PC-3 (cell line): Measurements from ENCODE around the gene HIC1. TPM values are rescaled to one million over a fixed set of nuclear protein-coding genes. Genes with fewer than 3 reads are reported as not detected.

Experiments
- ATAC-seq: fragments of 200-7000 bp; cut with Tn5 transposase; 2 replicates; pipeline ENCODE4 v1.9.1; 2020; ENCODE audit warnings: mild to moderate bottlenecking, moderate library complexity
- BruUV-seq: library from RNA; stranded (reverse); fragments of 400-500 nt; replicated peaks from 2 replicates; lab custom pipeline; 2021; lab: Mats Ljungman, UMichigan
- CTCF ChIA-PET: fragments of 300-600 bp; sonication (Branson Sonifier 250); formaldehyde crosslinking; loops from one replicate; lab custom pipeline; 2022; ENCODE audit warnings: antibody characterized with exemption; lab: Charles Lee
- POLR2A ChIA-PET: fragments of 300-600 bp; sonication (Branson Sonifier 250); formaldehyde crosslinking; loops from one replicate; lab custom pipeline; 2022; ENCODE audit warnings: antibody characterized with exemption; ENCODE audit not compliant: unreplicated experiment; lab: Charles Lee
- DNase-seq: peaks from one replicate; pipeline ENCODE4 v3.0.0-alpha.2; 2015
- H2AFZ ChIP-seq: fragments of 300-600 bp; sonication (generic); 2 replicates; pipeline ENCODE4 v1.6.0; 2016; ENCODE audit warnings: antibody characterized with exemption, low read length
- H3F3A ChIP-seq: fragments of 300-600 bp; sonication (generic); one replicate; pipeline ENCODE4 v1.6.0; 2017; ENCODE audit warnings: antibody characterized with exemption, low read length, control low read depth, mild to moderate bottlenecking; ENCODE audit not compliant: unreplicated experiment
- H3K27ac ChIP-seq: fragments of 300-600 bp; sonication (generic); 2 replicates; pipeline ENCODE4 v1.5.1; 2016; ENCODE audit warnings: mild to moderate bottlenecking, low read length
- H3K27me3 ChIP-seq: fragments of 300-600 bp; sonication (generic); 2 replicates; pipeline ENCODE4 v1.6.1; 2016; ENCODE audit warnings: low read length, mixed read lengths
- H3K36me3 ChIP-seq: fragments of 300-600 bp; sonication (generic); 2 replicates; pipeline ENCODE4 v1.6.1; 2016; ENCODE audit warnings: low read depth, mixed run types, low read length, mixed read lengths
- H3K4me1 ChIP-seq: fragments of 300-600 bp; sonication (generic); 2 replicates; pipeline ENCODE4 v1.5.1; 2016; ENCODE audit warnings: low read length; ENCODE audit not compliant: insufficient read depth
- H3K4me2 ChIP-seq: fragments of 300-600 bp; sonication (generic); 2 replicates; pipeline ENCODE4 v1.6.0; 2016; ENCODE audit warnings: low read length
- H3K4me3 ChIP-seq: fragments of 300-600 bp; sonication (generic); 2 replicates; pipeline ENCODE4 v1.5.1; 2016; ENCODE audit warnings: mild to moderate bottlenecking, low read length, mixed read lengths
- H3K79me2 ChIP-seq: fragments of 300-600 bp; sonication (generic); 2 replicates; pipeline ENCODE4 v1.6.1; 2017; ENCODE audit warnings: low read length, mixed read lengths
- H3K9ac ChIP-seq: fragments of 300-600 bp; sonication (generic); 2 replicates; pipeline ENCODE4 v1.6.0; 2016; ENCODE audit warnings: mild to moderate bottlenecking, low read length
- H3K9me2 ChIP-seq: fragments of 300-600 bp; sonication (generic); replicated peaks from 2 replicates; pipeline ENCODE4 v1.6.1; 2016; ENCODE audit warnings: mixed run types, low read length, mixed read lengths
- H3K9me3 ChIP-seq: fragments of 300-600 bp; sonication (generic); 2 replicates; pipeline ENCODE4 v1.6.1; 2016; ENCODE audit warnings: low read length, mixed read lengths
- H4K20me1 ChIP-seq: fragments of 300-600 bp; sonication (generic); 2 replicates; pipeline ENCODE4 v1.6.1; 2016; ENCODE audit warnings: low read length, mixed read lengths
- EZH2 ChIP-seq: fragments of 300-600 bp; sonication (generic); IDR thresholded peaks from one replicate; pipeline ENCODE4 v1.6.1; 2017; ENCODE audit warnings: antibody characterized with exemption, mild to moderate bottlenecking, low read length; ENCODE audit not compliant: unreplicated experiment
- EZH2phosphoT487 ChIP-seq: fragments of 300-600 bp; sonication (generic); IDR thresholded peaks from 2 replicates; pipeline ENCODE4 v1.6.1; 2018; ENCODE audit warnings: mild to moderate bottlenecking, antibody characterized with exemption, low read length, borderline replicate concordance
- intact Hi-C: fragments of 100-400 bp; cut with micrococcal nuclease; formaldehyde crosslinking; loops from 2 replicates; pipeline ENCODE4 v1.9.0; 2023
- total RNA-seq: library from RNA; depleted of rRNA; stranded (reverse); fragments of >200 nt; gene quantifications from 2 replicates; pipeline ENCODE4 v1.2.3, GENCODE V29; 2014
- TF ChIP-seq, protein P1 (sequence below): fragments of 300-600 bp; sonication (generic); conservative IDR thresholded peaks from 2 replicates; pipeline ENCODE4 v1.5.1; 2017; ENCODE audit warnings: antibody characterized with exemption, low read depth, mild to moderate bottlenecking, low read length

The HIC1 gene
- total RNA-seq, 1 experiment from 2014 or later, result 4.4 TPM

DNA sequence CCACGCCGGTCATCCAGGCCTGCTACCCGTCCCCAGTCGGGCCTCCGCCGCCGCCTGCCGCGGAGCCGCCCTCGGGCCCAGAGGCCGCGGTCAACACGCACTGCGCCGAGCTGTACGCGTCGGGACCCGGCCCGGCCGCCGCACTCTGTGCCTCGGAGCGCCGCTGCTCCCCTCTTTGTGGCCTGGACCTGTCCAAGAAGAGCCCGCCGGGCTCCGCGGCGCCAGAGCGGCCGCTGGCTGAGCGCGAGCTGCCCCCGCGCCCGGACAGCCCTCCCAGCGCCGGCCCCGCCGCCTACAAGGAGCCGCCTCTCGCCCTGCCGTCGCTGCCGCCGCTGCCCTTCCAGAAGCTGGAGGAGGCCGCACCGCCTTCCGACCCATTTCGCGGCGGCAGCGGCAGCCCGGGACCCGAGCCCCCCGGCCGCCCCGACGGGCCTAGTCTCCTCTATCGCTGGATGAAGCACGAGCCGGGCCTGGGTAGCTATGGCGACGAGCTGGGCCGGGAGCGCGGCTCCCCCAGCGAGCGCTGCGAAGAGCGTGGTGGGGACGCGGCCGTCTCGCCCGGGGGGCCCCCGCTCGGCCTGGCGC is 2.4 kb downstream of the HIC1 start:
- H3F3A ChIP-seq, result no peaks in the 10 kb centered on the region
- H4K20me1 ChIP-seq, result no peaks in the 10 kb centered on the region
- intact Hi-C loops, result no loop called here
- no peak overlapping the region for H3K27ac ChIP-seq
- ChIA-PET CTCF (no interaction called here), POLR2A (no interaction called here)
- no peaks in the 10 kb centered on the region for H3K79me2 ChIP-seq
- H3K27me3 ChIP-seq, result no peaks in the 10 kb centered on the region
- H3K4me2 ChIP-seq, result no peak overlapping the region
- no peaks in the 10 kb centered on the region for H3K9me3 ChIP-seq
- DNase-seq (no peak), ATAC-seq (no peak)
- H3K4me3 ChIP-seq, result no peak overlapping the region
- no peak for TF ChIP-seq EZH2phosphoT487
- no peak for TF ChIP-seq EZH2
- TF ChIP-seq, protein P1, sequence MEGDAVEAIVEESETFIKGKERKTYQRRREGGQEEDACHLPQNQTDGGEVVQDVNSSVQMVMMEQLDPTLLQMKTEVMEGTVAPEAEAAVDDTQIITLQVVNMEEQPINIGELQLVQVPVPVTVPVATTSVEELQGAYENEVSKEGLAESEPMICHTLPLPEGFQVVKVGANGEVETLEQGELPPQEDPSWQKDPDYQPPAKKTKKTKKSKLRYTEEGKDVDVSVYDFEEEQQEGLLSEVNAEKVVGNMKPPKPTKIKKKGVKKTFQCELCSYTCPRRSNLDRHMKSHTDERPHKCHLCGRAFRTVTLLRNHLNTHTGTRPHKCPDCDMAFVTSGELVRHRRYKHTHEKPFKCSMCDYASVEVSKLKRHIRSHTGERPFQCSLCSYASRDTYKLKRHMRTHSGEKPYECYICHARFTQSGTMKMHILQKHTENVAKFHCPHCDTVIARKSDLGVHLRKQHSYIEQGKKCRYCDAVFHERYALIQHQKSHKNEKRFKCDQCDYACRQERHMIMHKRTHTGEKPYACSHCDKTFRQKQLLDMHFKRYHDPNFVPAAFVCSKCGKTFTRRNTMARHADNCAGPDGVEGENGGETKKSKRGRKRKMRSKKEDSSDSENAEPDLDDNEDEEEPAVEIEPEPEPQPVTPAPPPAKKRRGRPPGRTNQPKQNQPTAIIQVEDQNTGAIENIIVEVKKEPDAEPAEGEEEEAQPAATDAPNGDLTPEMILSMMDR, result no peak
- H3K36me3 ChIP-seq, result no peaks in the 10 kb centered on the region
- H3K4me1 ChIP-seq, result peaks cover 7% of the 10 kb centered on the region
- no TSS peak for BruUV-seq
- no peak overlapping the region for H3K9ac ChIP-seq
- no peak overlapping the region for H2AFZ ChIP-seq
- H3K9me2 ChIP-seq, result no peaks in the 10 kb centered on the region

DNA sequence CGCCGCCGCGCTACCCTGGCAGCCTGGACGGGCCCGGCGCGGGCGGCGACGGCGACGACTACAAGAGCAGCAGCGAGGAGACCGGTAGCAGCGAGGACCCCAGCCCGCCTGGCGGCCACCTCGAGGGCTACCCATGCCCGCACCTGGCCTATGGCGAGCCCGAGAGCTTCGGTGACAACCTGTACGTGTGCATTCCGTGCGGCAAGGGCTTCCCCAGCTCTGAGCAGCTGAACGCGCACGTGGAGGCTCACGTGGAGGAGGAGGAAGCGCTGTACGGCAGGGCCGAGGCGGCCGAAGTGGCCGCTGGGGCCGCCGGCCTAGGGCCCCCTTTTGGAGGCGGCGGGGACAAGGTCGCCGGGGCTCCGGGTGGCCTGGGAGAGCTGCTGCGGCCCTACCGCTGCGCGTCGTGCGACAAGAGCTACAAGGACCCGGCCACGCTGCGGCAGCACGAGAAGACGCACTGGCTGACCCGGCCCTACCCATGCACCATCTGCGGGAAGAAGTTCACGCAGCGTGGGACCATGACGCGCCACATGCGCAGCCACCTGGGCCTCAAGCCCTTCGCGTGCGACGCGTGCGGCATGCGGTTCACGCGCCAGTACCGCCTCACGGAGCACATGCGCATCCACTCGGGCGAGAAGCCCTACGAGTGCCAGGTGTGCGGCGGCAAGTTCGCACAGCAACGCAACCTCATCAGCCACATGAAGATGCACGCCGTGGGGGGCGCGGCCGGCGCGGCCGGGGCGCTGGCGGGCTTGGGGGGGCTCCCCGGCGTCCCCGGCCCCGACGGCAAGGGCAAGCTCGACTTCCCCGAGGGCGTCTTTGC is 3.1 kb downstream of the HIC1 start:
- no peak overlapping the region for H2AFZ ChIP-seq
- no peak for ATAC-seq
- no peak for DNase-seq
- ChIA-PET CTCF (interaction anchor here (0.6 kb wide), 1 partner anchor 210 kb away, joined by 3 read pairs; no protein-coding TSS in a partner anchor), POLR2A (no interaction called here)
- no peaks in the 10 kb centered on the region for H3K36me3 ChIP-seq
- intact Hi-C loops, result no loop called here
- no peaks in the 10 kb centered on the region for H4K20me1 ChIP-seq
- H3K4me3 ChIP-seq, result no peak overlapping the region
- H3K79me2 ChIP-seq, result no peaks in the 10 kb centered on the region
- TF ChIP-seq, protein P1, result no peak
- no peak for TF ChIP-seq EZH2phosphoT487
- TF ChIP-seq EZH2, result no peak
- no peaks in the 10 kb centered on the region for H3K9me2 ChIP-seq
- no TSS peak for BruUV-seq
- H3K9ac ChIP-seq, result no peak overlapping the region
- H3K4me1 ChIP-seq, result peaks cover 7% of the 10 kb centered on the region
- H3K9me3 ChIP-seq, result no peaks in the 10 kb centered on the region
- H3K27ac ChIP-seq, result no peak overlapping the region
- no peaks in the 10 kb centered on the region for H3K27me3 ChIP-seq
- no peaks in the 10 kb centered on the region for H3F3A ChIP-seq
- no peak overlapping the region for H3K4me2 ChIP-seq
